GM21423 (cell line): Measurements from ENCODE around the gene SUV39H1.

Experiments
- ATAC-seq: cut with Tn5 transposase; IDR thresholded peaks from one replicate; pipeline ENCODE4 v1.9.1; 2021; ENCODE audit warnings: mild to moderate bottlenecking, moderate library complexity; ENCODE audit not compliant: unreplicated experiment

Gene SUV39H1

DNA sequence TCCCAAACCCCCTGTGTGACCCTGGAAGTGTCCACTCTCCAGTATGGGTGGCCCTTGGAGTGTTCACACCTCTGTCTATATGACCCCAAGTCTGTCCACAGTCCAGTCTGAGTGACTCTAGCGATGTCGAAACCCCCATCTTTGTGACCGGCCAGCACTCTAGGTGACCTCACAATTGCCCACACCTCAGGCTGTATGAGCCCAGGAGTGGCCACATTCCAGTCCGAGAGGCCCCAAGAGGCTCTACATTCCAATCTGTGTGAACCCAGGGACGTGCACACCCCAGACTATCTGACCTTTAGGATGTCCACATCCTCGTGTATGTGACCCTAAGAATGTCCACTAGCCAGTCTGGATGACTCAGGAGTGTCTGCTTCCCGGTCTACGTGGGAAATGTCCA lies 57.7 kb downstream of the SUV39H1 start:
- ATAC-seq: no peak
